Left renal pelvis (tissue), 4 donors: Measurements from ENCODE around the gene PHEX. TPM values are rescaled to one million over a fixed set of nuclear protein-coding genes. Genes with fewer than 3 reads are reported as not detected.

Source experiments
- DNase-seq, 4 donors: peaks; one replicate each; pipeline ENCODE4 v3.0.0-alpha.2; 2013; ENCODE audit warnings: low read depth in 4 of 4, low spot score in 3 of 4
- polyA plus RNA-seq, 4 donors: library from polyadenylated mRNA; unstranded; fragments of 120-200 nt; gene quantifications; one replicate each; pipeline ENCODE4 v1.2.1, GENCODE V29; 2013; ENCODE audit not compliant: insufficient read length in 4 of 4

Gene PHEX
- polyA plus RNA-seq, 4 donors, result 0.30 to 0.46 (median 0.39) TPM

- no peak for DNase-seq
These were observed 109.1 kb downstream of the PHEX start for GRCh38 chrX:22141047-22141730.

- DNase-seq, result no peak
These were observed 115.1 kb downstream of the PHEX start for GRCh38 chrX:22147214-22147613.

DNA sequence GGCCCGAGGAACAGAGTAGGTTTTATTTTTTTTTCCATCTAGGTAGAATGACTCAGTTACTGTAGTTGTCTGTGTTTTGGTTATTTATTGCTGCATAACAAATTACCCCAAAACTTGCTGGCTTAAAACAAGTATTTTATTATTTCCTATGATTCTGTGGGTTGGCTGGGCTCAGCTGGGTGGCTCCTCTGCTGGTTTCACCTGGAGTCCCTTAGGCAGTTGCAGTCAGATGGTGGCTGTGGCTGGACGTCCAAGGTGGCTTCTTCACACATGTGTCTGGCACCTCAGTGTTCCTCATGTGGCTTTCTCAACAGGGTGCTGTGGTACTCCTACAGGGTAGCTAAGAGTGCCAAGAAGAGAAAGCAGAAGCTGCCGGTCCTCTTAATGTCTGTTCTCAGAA, 115.8 kb downstream of the PHEX start:
- DNase-seq, result no peak

DNA sequence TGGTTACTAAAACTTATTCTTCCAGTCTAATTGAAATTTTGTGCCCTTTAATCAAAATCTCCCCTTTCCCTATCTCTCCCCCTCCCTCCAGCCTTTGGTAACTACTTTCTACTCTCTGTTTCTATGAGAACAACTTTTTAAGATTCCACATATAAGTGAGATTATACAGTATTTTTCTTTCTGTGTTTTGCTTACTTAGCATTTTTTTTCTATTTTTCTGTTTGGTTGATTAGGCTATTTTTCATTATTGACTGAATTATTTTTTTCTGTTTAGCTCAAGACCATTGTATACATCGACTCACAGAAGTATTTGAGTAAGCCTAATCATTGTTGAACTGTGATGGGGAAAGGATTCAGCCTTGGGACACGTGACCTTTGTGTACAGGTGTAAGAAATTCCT, 116.4 kb downstream of the PHEX start:
- DNase-seq, result no peak

GRCh38 chrX:22150371-22150770, 118.2 kb downstream of the PHEX start:
- no peak for DNase-seq

DNA sequence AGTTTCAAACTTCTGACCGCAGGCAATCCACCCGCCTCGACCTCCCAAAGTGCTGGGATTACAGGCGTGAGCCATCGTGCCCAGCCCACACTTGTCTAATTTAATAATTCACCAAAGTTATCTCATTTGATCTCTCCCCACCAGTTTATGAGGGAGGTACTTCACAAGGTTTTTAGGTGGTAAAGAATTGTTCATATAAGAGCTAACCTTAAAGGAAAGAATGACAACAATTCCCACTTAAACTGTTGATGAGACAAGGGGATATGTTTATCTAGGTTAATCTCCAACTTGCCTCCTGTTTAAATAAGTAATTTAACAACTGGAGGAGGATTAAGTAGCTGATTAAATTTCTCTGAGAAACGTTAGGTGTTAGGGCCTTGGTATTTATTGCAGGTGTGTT, 123.0 kb downstream of the PHEX start:
- no peak for DNase-seq

DNA sequence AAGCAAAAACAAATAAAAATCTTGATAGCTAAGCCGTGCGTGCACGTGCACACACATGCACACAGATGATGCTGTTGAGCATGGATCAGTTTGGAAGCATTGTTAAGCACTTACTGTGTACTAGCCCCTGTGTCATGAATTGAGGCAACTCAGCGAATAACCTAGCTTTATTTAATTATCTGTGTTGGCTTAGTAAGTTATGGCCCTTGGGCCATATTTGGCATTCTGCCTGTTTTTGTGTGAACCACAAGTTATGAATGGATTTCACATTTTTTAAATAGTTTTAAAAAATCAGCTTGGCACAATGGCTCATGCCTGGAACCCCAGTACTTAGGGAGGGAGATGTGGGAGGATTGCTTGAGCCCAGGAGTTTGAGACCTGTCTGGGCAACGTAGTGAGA, 126.9 kb downstream of the PHEX start:
- no peak for DNase-seq

GRCh38 chrX:22163326-22163725, 131.2 kb downstream of the PHEX start:
- no peak for DNase-seq

DNA sequence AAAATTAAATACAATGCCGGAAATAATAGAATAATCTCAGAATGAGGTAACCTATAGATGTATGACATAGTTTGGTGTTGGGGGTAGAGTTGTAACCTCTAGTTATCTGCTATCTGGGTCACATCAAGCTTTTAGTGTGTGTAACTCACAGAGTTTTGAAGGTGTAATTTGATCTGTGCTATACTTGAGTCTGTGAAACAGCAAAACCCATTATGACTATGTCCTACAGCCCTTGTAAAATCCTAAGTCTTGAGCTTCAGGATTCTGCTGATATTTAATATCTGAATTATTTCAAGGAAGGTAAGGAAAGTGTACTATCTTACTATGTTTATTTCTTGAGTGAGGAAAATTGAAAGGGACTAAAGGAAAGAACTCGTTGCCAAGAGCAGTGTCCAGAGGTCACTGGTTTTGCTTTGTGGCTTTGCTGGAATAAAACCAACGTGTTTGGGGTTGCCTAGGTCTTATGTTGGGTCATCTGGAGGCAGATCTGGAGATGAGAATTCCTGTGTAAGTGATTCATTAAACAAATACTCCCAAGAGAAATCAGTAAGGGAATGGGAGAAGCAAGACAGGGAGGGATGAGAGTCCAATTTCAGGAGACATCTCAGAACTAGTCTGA, 132.8 kb downstream of the PHEX start:
- no peak for DNase-seq

GRCh38 chrX:22165732-22166457, 133.8 kb downstream of the PHEX start:
- no peak for DNase-seq

GRCh38 chrX:22171287-22172060, 139.3 kb downstream of the PHEX start:
- DNase-seq, result no peak

GRCh38 chrX:22173966-22174365, 141.8 kb downstream of the PHEX start:
- DNase-seq, result no peak

GRCh38 chrX:22177950-22178515, 145.9 kb downstream of the PHEX start:
- DNase-seq, result no peak

- no peak for DNase-seq
These were observed 152.0 kb downstream of the PHEX start for GRCh38 chrX:22184096-22184495.

DNA sequence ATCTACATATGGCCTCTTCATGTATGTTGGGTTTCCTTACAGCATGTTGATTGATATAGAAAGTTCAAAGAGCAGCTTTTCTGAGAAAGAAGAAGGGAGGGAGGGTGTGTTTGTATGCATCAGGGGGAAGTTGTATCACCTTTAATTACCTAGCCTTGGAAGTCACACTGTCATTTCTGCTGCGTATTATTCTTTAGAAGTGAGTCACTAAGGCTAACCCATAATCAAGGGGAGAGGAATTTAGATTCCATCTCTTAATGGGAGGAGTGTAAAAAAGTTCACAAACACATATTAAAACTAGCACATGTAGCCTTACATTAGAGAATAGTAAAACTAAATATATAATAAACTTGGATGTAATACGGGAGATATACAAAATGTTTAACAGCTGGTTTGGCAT, 154.0 kb downstream of the PHEX start:
- DNase-seq, result no peak

- peak in 2 of 4 donors; percentile 8 to 14 for DNase-seq
These were observed 160.4 kb downstream of the PHEX start for GRCh38 chrX:22192419-22193060.

- no peak for DNase-seq
These were observed 161.9 kb downstream of the PHEX start for GRCh38 chrX:22193851-22194659.

DNA sequence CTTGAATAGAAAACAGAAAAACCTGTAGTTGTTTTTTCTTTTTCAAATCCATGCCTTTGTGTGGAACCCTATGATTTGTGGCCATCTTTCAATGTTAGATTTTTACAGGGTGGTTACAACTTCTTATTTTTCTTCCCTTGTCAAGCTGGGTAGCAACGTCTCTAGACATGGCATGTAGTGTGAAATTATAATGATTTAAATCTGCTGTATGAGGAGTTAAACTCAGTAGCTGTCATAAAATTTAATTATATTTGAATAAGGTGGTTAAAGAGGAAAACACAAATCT, 162.5 kb downstream of the PHEX start:
- no peak for DNase-seq

GRCh38 chrX:22196149-22196548, 164.0 kb downstream of the PHEX start:
- DNase-seq, result no peak

GRCh38 chrX:22202251-22202650, 170.1 kb downstream of the PHEX start:
- no peak for DNase-seq
